ENCODE results near the gene ICE2.

The ICE2 gene

GRCh38 chr15:60396958-60397771, 81.8 kb downstream of the ICE2 start:
- Histone ChIP-seq H2AFZ (ENCODE audit: low read depth, low read length) (peak overlapping the region; percentile 49; the same call in 1 of the 2 replicates), H4K20me1 (ENCODE audit: insufficient read depth, low read length) (peaks cover 25% of the 10 kb centered on the region), H3K27me3 (ENCODE audit: low read depth, low read length) (no peaks in the 10 kb centered on the region), H3K9me3 (ENCODE audit: insufficient read depth, low read length) (no peaks in the 10 kb centered on the region), H3K9ac (ENCODE audit: low read length) (peak overlapping the region; percentile 95), H3K4me1 (ENCODE audit: low read length) (peaks cover 10% of the 10 kb centered on the region), H3K27ac (ENCODE audit: low read length) (peak overlapping the region; percentile 55), H3K4me3 (ENCODE audit: low read length) (peak overlapping the region; percentile 82), H3K36me3 (replicated peaks; ENCODE audit: low read depth, low read length) (peaks cover 32% of the 10 kb centered on the region), H3K4me2 (ENCODE audit: low read length) (peak overlapping the region; percentile 89), H3K79me2 (ENCODE audit: low read length) (peaks cover 40% of the 10 kb centered on the region)
- TF ChIP-seq, protein P1, sequence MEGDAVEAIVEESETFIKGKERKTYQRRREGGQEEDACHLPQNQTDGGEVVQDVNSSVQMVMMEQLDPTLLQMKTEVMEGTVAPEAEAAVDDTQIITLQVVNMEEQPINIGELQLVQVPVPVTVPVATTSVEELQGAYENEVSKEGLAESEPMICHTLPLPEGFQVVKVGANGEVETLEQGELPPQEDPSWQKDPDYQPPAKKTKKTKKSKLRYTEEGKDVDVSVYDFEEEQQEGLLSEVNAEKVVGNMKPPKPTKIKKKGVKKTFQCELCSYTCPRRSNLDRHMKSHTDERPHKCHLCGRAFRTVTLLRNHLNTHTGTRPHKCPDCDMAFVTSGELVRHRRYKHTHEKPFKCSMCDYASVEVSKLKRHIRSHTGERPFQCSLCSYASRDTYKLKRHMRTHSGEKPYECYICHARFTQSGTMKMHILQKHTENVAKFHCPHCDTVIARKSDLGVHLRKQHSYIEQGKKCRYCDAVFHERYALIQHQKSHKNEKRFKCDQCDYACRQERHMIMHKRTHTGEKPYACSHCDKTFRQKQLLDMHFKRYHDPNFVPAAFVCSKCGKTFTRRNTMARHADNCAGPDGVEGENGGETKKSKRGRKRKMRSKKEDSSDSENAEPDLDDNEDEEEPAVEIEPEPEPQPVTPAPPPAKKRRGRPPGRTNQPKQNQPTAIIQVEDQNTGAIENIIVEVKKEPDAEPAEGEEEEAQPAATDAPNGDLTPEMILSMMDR (IDR thresholded peaks at IDR 0.05; ENCODE audit: low read depth, low read length), result no peak
- no peak for TF ChIP-seq EZH2phosphoT487 (IDR thresholded peaks at IDR 0.05; ENCODE audit: low read depth)

DNA sequence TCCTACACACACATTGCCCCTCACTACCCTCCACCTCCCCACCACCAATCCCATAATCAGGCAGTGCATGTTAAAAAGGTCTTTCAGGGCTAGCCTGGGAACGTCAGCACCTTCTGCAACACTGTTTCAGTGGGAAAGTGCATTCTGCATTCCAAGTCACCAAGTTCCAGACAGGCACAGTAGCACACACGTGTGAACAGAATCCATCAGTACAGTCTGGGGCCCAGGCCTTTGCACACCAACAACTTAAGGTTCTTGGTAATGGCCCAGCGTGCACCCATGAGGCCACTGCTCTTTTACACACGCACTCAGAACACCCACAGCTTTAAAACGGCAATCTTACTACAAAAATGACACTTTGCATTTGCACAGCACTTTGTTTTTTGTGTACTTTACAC, 82.4 kb downstream of the ICE2 start:
- peaks cover 25% of the 10 kb centered on the region for H4K20me1 ChIP-seq (ENCODE audit: insufficient read depth, low read length)
- no peak overlapping the region for H2AFZ ChIP-seq (ENCODE audit: low read depth, low read length)
- H3K27ac ChIP-seq (ENCODE audit: low read length), result no peak overlapping the region
- H3K4me1 ChIP-seq (ENCODE audit: low read length), result peaks cover 10% of the 10 kb centered on the region
- H3K79me2 ChIP-seq (ENCODE audit: low read length), result peaks cover 44% of the 10 kb centered on the region
- peak overlapping the region; percentile 89 for H3K4me2 ChIP-seq (ENCODE audit: low read length)
- TF ChIP-seq EZH2phosphoT487 (IDR thresholded peaks at IDR 0.05; ENCODE audit: low read depth), result no peak
- TF ChIP-seq, protein P1 (IDR thresholded peaks at IDR 0.05; ENCODE audit: low read depth, low read length), result no peak
- H3K4me3 ChIP-seq (ENCODE audit: low read length), result peak overlapping the region; percentile 82
- H3K9ac ChIP-seq (ENCODE audit: low read length), result peak overlapping the region; percentile 95
- no peaks in the 10 kb centered on the region for H3K27me3 ChIP-seq (ENCODE audit: low read depth, low read length)
- H3K36me3 ChIP-seq (replicated peaks; ENCODE audit: low read depth, low read length), result peaks cover 34% of the 10 kb centered on the region
- no peaks in the 10 kb centered on the region for H3K9me3 ChIP-seq (ENCODE audit: insufficient read depth, low read length)

- no peaks in the 10 kb centered on the region for H3K27me3 ChIP-seq (ENCODE audit: low read depth, low read length)
- H3K4me3 ChIP-seq (ENCODE audit: low read length), result peak overlapping the region; percentile 82; the same call in 1 of the 2 replicates
- H3K9me3 ChIP-seq (ENCODE audit: insufficient read depth, low read length), result no peaks in the 10 kb centered on the region
- peaks cover 39% of the 10 kb centered on the region for H3K36me3 ChIP-seq (replicated peaks; ENCODE audit: low read depth, low read length)
- TF ChIP-seq, protein P1 (IDR thresholded peaks at IDR 0.05; ENCODE audit: low read depth, low read length), result no peak
- no peak for TF ChIP-seq EZH2phosphoT487 (IDR thresholded peaks at IDR 0.05; ENCODE audit: low read depth)
- peaks cover 10% of the 10 kb centered on the region for H3K4me1 ChIP-seq (ENCODE audit: low read length)
- peak overlapping the region; percentile 89 for H3K4me2 ChIP-seq (ENCODE audit: low read length)
- H2AFZ ChIP-seq (ENCODE audit: low read depth, low read length), result no peak overlapping the region
- no peak overlapping the region for H3K27ac ChIP-seq (ENCODE audit: low read length)
- no peak overlapping the region for H3K9ac ChIP-seq (ENCODE audit: low read length)
- peaks cover 49% of the 10 kb centered on the region for H3K79me2 ChIP-seq (ENCODE audit: low read length)
- H4K20me1 ChIP-seq (ENCODE audit: insufficient read depth, low read length), result peaks cover 28% of the 10 kb centered on the region
These were observed 82.8 kb downstream of the ICE2 start for GRCh38 chr15:60396100-60396499.

DNA sequence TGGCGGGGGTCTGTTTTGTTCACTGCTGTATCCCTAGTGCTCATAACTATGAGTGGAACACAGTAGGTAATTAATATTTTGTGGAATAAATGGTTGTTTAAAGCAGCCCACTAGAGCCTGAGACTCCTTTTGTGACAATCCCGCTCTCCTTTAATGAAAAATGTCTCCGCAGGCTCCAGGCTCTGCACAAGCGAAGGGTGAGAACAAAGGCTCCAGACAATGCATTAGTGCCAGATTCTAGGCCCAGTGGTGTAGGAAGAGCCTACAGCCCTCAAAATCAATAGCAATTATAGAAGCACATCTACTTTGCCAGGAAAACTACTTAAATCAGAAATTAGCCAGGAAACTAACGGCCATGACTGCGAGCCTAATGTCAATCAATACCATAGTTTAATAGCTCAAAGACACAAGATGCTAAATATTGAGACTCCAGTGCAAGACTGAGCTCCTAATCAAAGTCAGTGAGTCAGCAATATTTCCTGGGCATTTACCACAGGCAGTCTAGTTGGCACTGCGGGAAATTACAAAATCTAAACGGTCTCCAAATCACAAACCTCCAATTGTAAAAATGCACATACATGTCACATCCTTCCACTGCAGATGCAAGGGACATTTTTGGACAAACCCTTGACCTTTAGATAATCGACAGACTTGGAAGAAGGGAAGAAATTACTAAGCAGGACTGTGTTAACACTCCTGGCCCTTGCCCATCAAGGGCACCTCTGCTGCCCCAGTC, 83.5 kb downstream of the ICE2 start:
- H3K27ac ChIP-seq (ENCODE audit: low read length), result no peak overlapping the region
- H4K20me1 ChIP-seq (ENCODE audit: insufficient read depth, low read length), result peaks cover 34% of the 10 kb centered on the region

More for the DNA sequence above, 83.5 kb downstream of the ICE2 start:
- no peaks in the 10 kb centered on the region for H3K27me3 ChIP-seq (ENCODE audit: low read depth, low read length)
- H3K79me2 ChIP-seq (ENCODE audit: low read length), result peaks cover 56% of the 10 kb centered on the region
- H3K4me1 ChIP-seq (ENCODE audit: low read length), result peaks cover 10% of the 10 kb centered on the region
- no peak overlapping the region for H3K4me3 ChIP-seq (ENCODE audit: low read length)
- H3K4me2 ChIP-seq (ENCODE audit: low read length), result no peak overlapping the region
- no peaks in the 10 kb centered on the region for H3K9me3 ChIP-seq (ENCODE audit: insufficient read depth, low read length)
- no peak overlapping the region for H3K9ac ChIP-seq (ENCODE audit: low read length)
- H2AFZ ChIP-seq (ENCODE audit: low read depth, low read length), result no peak overlapping the region
- TF ChIP-seq, protein P1 (IDR thresholded peaks at IDR 0.05; ENCODE audit: low read depth, low read length), result no peak
- TF ChIP-seq EZH2phosphoT487 (IDR thresholded peaks at IDR 0.05; ENCODE audit: low read depth), result no peak
- peaks cover 40% of the 10 kb centered on the region for H3K36me3 ChIP-seq (replicated peaks; ENCODE audit: low read depth, low read length)
